GM21515 (cell line): ENCODE results near the gene HDAC5.
"Not testable (repeated sequence)": the region's sequence is repeated elsewhere in the genome, so short reads cannot be mapped to it uniquely, and the experiment has no call there.

Source experiments
- ATAC-seq: cut with Tn5 transposase; IDR thresholded peaks from one replicate; pipeline ENCODE4 v1.9.1; 2021; ENCODE audit not compliant: unreplicated experiment

The HDAC5 gene

GRCh38 chr17:44133918-44134476 is 10.6 kb upstream of the HDAC5 start:
- ATAC-seq: no peak

GRCh38 chr17:44132275-44132821 is 8.9 kb upstream of the HDAC5 start:
- no peak for ATAC-seq

- not testable (repeated sequence) for ATAC-seq
These were observed 7.9 kb upstream of the HDAC5 start for GRCh38 chr17:44131372-44131771.

- no peak for ATAC-seq
These were observed 7.4 kb upstream of the HDAC5 start for GRCh38 chr17:44130693-44131349.

- no peak for ATAC-seq
These were observed 4.9 kb upstream of the HDAC5 start for GRCh38 chr17:44128383-44128782.

- ATAC-seq: no peak
These were observed 637 bp upstream of the HDAC5 start for GRCh38 chr17:44124118-44124438.

GRCh38 chr17:44122816-44123355 is 555 bp downstream of the HDAC5 start:
- ATAC-seq: peak; percentile 29

- no peak for ATAC-seq
These were observed 1.2 kb downstream of the HDAC5 start for GRCh38 chr17:44121997-44122815.

GRCh38 chr17:44120851-44121605 is 2.4 kb downstream of the HDAC5 start:
- no peak for ATAC-seq

- ATAC-seq: not testable (repeated sequence)
These were observed 3.2 kb downstream of the HDAC5 start for GRCh38 chr17:44120281-44120680.

- ATAC-seq: no peak
These were observed 3.6 kb downstream of the HDAC5 start for GRCh38 chr17:44119798-44120197.

- ATAC-seq: no peak
These were observed 4.4 kb downstream of the HDAC5 start for GRCh38 chr17:44119062-44119461.

- no peak for ATAC-seq
These were observed 4.9 kb downstream of the HDAC5 start for GRCh38 chr17:44118427-44119050.

- no peak for ATAC-seq
These were observed 6.1 kb downstream of the HDAC5 start for GRCh38 chr17:44117351-44117750.

- no peak for ATAC-seq
These were observed 7.6 kb downstream of the HDAC5 start for GRCh38 chr17:44115585-44116415.

- no peak for ATAC-seq
These were observed 9.3 kb downstream of the HDAC5 start for GRCh38 chr17:44113868-44114840.

- ATAC-seq: no peak
These were observed 10.1 kb downstream of the HDAC5 start for GRCh38 chr17:44113382-44113781.
